GM12872 (cell line): ENCODE data around the gene XYLT1.

Experiments used
- TF ChIP-seq, protein P1 (sequence below): IDR thresholded peaks from 3 replicates; pipeline ENCODE4 v1.5.1; 2011; ENCODE audit warnings: low read depth, mild to moderate bottlenecking, low read length, moderate library complexity; ENCODE audit not compliant: insufficient read depth

Gene XYLT1

DNA sequence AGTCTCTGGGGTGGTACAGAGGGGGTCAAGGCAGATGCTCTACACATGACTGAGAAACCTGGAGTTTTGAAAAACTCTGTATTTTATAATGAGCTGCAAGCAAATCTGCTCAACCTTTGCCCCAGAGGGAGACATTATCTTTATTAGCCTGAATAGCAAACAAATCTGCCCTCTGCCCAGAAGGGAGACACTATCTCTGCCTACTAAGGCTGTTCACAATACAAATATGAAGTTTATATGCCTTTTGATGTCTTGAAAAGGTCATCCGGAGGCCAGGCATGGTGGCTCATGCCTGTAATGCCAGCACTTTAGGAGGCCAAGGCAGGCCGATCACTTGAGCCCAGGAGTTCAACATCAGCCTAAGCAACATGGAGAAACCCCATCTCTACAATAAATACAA lies 11.0 kb upstream of the XYLT1 start:
- TF ChIP-seq, protein P1, sequence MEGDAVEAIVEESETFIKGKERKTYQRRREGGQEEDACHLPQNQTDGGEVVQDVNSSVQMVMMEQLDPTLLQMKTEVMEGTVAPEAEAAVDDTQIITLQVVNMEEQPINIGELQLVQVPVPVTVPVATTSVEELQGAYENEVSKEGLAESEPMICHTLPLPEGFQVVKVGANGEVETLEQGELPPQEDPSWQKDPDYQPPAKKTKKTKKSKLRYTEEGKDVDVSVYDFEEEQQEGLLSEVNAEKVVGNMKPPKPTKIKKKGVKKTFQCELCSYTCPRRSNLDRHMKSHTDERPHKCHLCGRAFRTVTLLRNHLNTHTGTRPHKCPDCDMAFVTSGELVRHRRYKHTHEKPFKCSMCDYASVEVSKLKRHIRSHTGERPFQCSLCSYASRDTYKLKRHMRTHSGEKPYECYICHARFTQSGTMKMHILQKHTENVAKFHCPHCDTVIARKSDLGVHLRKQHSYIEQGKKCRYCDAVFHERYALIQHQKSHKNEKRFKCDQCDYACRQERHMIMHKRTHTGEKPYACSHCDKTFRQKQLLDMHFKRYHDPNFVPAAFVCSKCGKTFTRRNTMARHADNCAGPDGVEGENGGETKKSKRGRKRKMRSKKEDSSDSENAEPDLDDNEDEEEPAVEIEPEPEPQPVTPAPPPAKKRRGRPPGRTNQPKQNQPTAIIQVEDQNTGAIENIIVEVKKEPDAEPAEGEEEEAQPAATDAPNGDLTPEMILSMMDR, result no peak

GRCh38 chr16:17476414-17477259 lies 5.9 kb upstream of the XYLT1 start:
- TF ChIP-seq, protein P1, result peak; percentile 42; the same call in 2 of the 3 replicates

DNA sequence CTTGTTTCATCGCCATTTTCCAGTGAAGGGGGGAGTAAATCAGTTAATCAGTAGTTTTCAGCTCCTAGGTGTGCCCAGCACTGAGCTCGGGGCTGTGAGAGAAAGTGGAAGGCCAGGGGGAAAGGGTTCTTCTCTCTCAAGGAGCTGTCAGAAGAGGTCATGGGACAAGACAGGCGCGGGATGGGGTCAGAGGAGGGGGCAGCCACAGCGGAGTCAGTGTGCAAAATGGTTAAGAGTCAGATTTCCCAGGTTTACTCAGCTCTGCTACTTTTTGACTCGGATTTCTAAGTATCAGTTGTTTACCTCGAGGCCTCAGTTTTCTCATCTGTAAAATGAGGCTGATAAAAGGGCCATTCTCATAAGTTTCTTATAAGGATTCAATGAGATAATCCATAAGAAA lies 4.3 kb upstream of the XYLT1 start:
- TF ChIP-seq, protein P1, result no peak

- TF ChIP-seq, protein P1, result no peak
Measured at GRCh38 chr16:17474572-17474971, 3.8 kb upstream of the XYLT1 start.

- TF ChIP-seq, protein P1, result no peak
Measured at GRCh38 chr16:17474037-17474436, 3.3 kb upstream of the XYLT1 start.

DNA sequence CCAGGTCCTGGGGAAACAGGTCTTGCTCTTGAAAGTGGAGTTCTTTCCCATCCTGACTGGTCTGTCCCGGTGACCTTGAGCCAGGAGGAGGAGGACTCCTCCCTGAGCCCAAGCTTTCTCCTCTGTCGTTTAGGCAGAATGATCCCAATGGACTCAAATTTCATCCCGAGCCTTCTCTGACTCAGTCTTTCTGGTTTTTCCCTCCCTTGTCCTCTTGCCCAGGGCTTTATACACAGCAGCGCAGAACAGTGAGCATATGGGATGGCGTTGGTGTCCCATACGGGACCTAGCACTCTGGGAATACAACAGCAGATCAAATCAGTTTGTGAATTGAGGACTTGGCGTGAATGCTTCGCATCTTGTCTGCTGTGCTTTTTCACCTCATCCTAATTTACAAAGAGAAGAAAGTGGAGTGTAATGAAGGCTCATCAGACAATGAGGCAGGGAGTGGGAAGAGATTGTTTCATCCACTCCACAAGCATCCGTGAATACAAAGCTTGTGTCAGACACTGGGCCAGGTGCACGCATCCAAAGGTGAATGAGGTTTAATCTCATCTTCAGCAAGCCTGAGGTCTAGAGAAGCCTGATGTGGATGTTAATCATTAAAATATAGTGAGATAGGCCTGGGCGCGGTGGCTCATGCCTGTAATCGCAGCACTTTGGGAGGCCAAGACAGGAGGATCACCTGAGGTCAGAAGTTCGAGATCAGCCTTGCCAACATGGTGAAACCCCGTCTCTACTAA lies 1.1 kb upstream of the XYLT1 start:
- TF ChIP-seq, protein P1, result no peak

- TF ChIP-seq, protein P1, result no peak
Measured at GRCh38 chr16:17470182-17470907, 415 bp downstream of the XYLT1 start.
